ENCODE measurements around the gene MMADHC. TPM values are rescaled to one million over a fixed set of nuclear protein-coding genes. Genes with fewer than 3 reads are reported as not detected.

MMADHC gene
- total RNA-seq, 1 experiment from 2014 or later = 135 TPM

DNA sequence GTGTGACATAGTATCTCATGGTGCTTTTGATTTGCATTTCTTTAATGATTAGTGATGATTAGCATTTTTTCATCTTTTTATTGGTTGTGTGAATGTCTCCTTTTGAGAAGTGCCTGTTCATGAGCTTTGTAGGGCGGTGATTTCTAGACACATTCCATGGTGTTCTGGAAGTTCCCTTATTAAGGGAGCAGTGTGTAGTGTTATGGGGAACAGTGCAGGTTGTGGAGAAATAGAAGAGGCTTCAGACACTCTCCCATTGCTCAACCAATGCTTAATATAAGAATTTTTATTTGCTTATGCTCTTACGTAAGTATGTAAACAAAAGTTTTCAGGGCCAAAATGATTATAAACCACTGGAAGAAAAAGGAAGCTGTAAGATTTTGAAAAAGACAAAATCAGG lies 34.7 kb downstream of the MMADHC start:
- POLR2A ChIA-PET (ENCODE audit: unreplicated experiment) = no interaction called here
- no peaks in the 10 kb centered on the region for H3K79me2 ChIP-seq (ENCODE audit: low read depth)
- H3F3A ChIP-seq (ENCODE audit: insufficient read depth, low read depth) = no peaks in the 10 kb centered on the region
- no peaks in the 10 kb centered on the region for H3K9me3 ChIP-seq (ENCODE audit: insufficient read depth, low read depth)
- H4K20me1 ChIP-seq (ENCODE audit: insufficient read depth) = no peaks in the 10 kb centered on the region
- H3K4me2 ChIP-seq = no peak overlapping the region
- no peaks in the 10 kb centered on the region for H3K4me1 ChIP-seq (replicated peaks; ENCODE audit: insufficient read depth)
- no peak for DNase-seq
- H3K4me3 ChIP-seq = no peak overlapping the region
- no peaks in the 10 kb centered on the region for H3K27me3 ChIP-seq (ENCODE audit: insufficient read depth, low read depth)
- BruUV-seq (replicated peaks) = no TSS peak
- CTCF ChIA-PET = interaction anchor here (0.7 kb wide), 1 partner anchor 534 kb away, joined by 3 read pairs; no protein-coding TSS in a partner anchor
- H3K9me2 ChIP-seq (ENCODE audit: insufficient read depth) = no peaks in the 10 kb centered on the region
- no peak overlapping the region for H3K27ac ChIP-seq
- H3K36me3 ChIP-seq (ENCODE audit: low read depth) = no peaks in the 10 kb centered on the region
- no peak for TF ChIP-seq EZH2 (IDR thresholded peaks at IDR 0.05; ENCODE audit: low read depth)
- no peak overlapping the region for H2AFZ ChIP-seq
- intact Hi-C loops (cut with micrococcal nuclease; ENCODE audit: unreplicated experiment) = no loop called here

DNA sequence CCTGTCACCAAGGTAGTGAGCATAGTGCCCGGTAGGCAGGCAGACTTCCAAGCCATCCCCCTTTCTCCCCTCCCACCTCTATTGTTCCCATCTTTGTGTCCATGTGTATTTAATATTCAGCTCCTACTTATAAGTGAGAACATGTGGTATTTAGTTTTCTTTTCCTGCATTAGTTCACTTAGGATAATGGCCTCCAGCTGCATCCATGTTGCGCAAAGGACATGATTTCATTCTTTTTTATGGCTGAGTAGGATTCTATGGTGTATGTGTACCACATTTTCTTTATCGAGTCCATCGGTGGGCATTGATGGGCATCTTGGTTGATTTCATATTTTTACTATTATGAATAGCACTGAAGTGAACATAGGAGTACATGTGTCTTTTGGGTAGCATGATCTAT lies 35.3 kb downstream of the MMADHC start:
- ChIA-PET POLR2A (ENCODE audit: unreplicated experiment) (no interaction called here), CTCF (interaction anchor here (0.7 kb wide), 1 partner anchor 534 kb away, joined by 3 read pairs; no protein-coding TSS in a partner anchor)
- no peaks in the 10 kb centered on the region for H3K9me2 ChIP-seq (ENCODE audit: insufficient read depth)
- no peak overlapping the region for H3K27ac ChIP-seq
- H3K4me1 ChIP-seq (replicated peaks; ENCODE audit: insufficient read depth) = no peaks in the 10 kb centered on the region
- no TSS peak for BruUV-seq (replicated peaks)
- TF ChIP-seq CTCF (conservative IDR thresholded peaks at IDR 0.05) = no peak
- TF ChIP-seq EZH2 (IDR thresholded peaks at IDR 0.05; ENCODE audit: low read depth) = no peak
- DNase-seq = no peak
- H3K79me2 ChIP-seq (ENCODE audit: low read depth) = no peaks in the 10 kb centered on the region
- no peaks in the 10 kb centered on the region for H4K20me1 ChIP-seq (ENCODE audit: insufficient read depth)
- H3K4me3 ChIP-seq = no peak overlapping the region
- intact Hi-C loops (cut with micrococcal nuclease; ENCODE audit: unreplicated experiment) = no loop called here
- H3F3A ChIP-seq (ENCODE audit: insufficient read depth, low read depth) = no peaks in the 10 kb centered on the region
- no peak overlapping the region for H2AFZ ChIP-seq
- H3K9me3 ChIP-seq (ENCODE audit: insufficient read depth, low read depth) = no peaks in the 10 kb centered on the region
- H3K27me3 ChIP-seq (ENCODE audit: insufficient read depth, low read depth) = no peaks in the 10 kb centered on the region
- no peaks in the 10 kb centered on the region for H3K36me3 ChIP-seq (ENCODE audit: low read depth)
- H3K4me2 ChIP-seq = no peak overlapping the region

DNA sequence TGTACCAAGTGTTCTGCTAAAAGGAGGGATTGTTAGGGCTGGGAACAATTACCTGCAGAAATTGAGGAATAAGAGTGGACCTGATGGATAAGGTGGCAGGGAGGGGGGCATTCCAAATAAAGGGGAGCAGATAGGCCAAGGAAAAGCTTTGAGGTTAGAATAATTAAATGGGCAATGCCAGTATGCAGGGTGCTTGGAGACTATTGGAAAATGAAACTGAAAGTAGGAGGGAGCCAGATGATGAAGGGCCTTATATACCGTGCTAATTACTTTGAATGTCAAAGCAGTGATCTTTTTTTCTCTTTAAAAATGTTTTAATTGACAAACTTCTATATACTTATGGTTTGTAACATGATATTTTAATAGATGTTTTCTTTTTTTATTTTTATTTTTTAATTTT lies 42.9 kb downstream of the MMADHC start:
- no peaks in the 10 kb centered on the region for H3K36me3 ChIP-seq (ENCODE audit: low read depth)
- no peak overlapping the region for H3K4me2 ChIP-seq
- no peak for TF ChIP-seq CTCF (conservative IDR thresholded peaks at IDR 0.05)
- TF ChIP-seq EZH2 (IDR thresholded peaks at IDR 0.05; ENCODE audit: low read depth) = no peak
- H3K27ac ChIP-seq = no peak overlapping the region
- POLR2A ChIA-PET (ENCODE audit: unreplicated experiment) = no interaction called here
- CTCF ChIA-PET = interaction anchor here (0.5 kb wide), 1 partner anchor 546 kb away, joined by 5 read pairs; no protein-coding TSS in a partner anchor
- DNase-seq = no peak
- no peaks in the 10 kb centered on the region for H3K27me3 ChIP-seq (ENCODE audit: insufficient read depth, low read depth)
- H3K9me3 ChIP-seq (ENCODE audit: insufficient read depth, low read depth) = no peaks in the 10 kb centered on the region
- no peaks in the 10 kb centered on the region for H3K4me1 ChIP-seq (replicated peaks; ENCODE audit: insufficient read depth)
- no peaks in the 10 kb centered on the region for H3F3A ChIP-seq (ENCODE audit: insufficient read depth, low read depth)
- no peaks in the 10 kb centered on the region for H3K9me2 ChIP-seq (ENCODE audit: insufficient read depth)
- no peak overlapping the region for H3K4me3 ChIP-seq
- H4K20me1 ChIP-seq (ENCODE audit: insufficient read depth) = no peaks in the 10 kb centered on the region
- no peak overlapping the region for H2AFZ ChIP-seq
- no TSS peak for BruUV-seq (replicated peaks)
- intact Hi-C loops (cut with micrococcal nuclease; ENCODE audit: unreplicated experiment) = no loop called here
- no peaks in the 10 kb centered on the region for H3K79me2 ChIP-seq (ENCODE audit: low read depth)

DNA sequence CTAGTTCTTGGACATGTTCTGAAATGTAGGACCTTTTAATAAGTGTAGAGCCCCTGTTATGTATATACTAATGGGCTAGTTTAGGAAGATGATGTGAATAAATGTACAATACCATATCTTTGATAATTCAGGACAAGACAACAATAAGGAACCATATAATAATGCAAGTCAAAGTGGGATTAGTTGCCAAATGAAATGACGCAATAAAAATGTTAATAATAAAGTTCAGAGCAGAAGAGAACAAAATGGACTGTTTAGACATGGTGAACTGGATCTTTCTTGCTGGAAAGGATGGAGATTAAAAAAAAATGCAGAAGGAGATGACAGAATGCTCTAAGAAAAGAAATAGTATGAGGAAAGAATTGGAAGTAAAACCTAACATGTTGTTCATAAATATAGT lies 43.7 kb downstream of the MMADHC start:
- POLR2A ChIA-PET (ENCODE audit: unreplicated experiment) = no interaction called here
- BruUV-seq (replicated peaks) = no TSS peak
- H4K20me1 ChIP-seq (ENCODE audit: insufficient read depth) = no peaks in the 10 kb centered on the region
- no peaks in the 10 kb centered on the region for H3K79me2 ChIP-seq (ENCODE audit: low read depth)
- CTCF ChIA-PET = no interaction called here
- DNase-seq = no peak
- no peak overlapping the region for H2AFZ ChIP-seq
- no peak overlapping the region for H3K4me2 ChIP-seq
- H3K9me3 ChIP-seq (ENCODE audit: insufficient read depth, low read depth) = no peaks in the 10 kb centered on the region
- H3K36me3 ChIP-seq (ENCODE audit: low read depth) = no peaks in the 10 kb centered on the region
- no peaks in the 10 kb centered on the region for H3K9me2 ChIP-seq (ENCODE audit: insufficient read depth)
- no peaks in the 10 kb centered on the region for H3K4me1 ChIP-seq (replicated peaks; ENCODE audit: insufficient read depth)
- H3K27ac ChIP-seq = no peak overlapping the region
- no peak for TF ChIP-seq EZH2 (IDR thresholded peaks at IDR 0.05; ENCODE audit: low read depth)
- no peak for TF ChIP-seq CTCF (conservative IDR thresholded peaks at IDR 0.05)
- no peaks in the 10 kb centered on the region for H3K27me3 ChIP-seq (ENCODE audit: insufficient read depth, low read depth)
- H3K4me3 ChIP-seq = no peak overlapping the region
- no peaks in the 10 kb centered on the region for H3F3A ChIP-seq (ENCODE audit: insufficient read depth, low read depth)
- intact Hi-C loops (cut with micrococcal nuclease; ENCODE audit: unreplicated experiment) = no loop called here

All from PC-9 (cell line).